Type B pancreatic cell (in vitro differentiated cells): ENCODE results near the gene WDTC1. TPM values are rescaled to one million over a fixed set of nuclear protein-coding genes. Genes with fewer than 3 reads are reported as not detected.

Source experiments
- DNase-seq: peaks from one replicate; pipeline ENCODE4 v3.0.0; 2021; ENCODE audit warnings: mixed read lengths; ENCODE audit not compliant: unreplicated experiment; ENCODE audit errors: extremely low spot score
- H3K27ac Mint-ChIP-seq: 2 replicates; pipeline ENCODE4 v1.8.0; 2021; ENCODE audit warnings: mild to moderate bottlenecking, mixed read lengths
- H3K27me3 Mint-ChIP-seq: 2 replicates; pipeline ENCODE4 v1.8.0; 2021; ENCODE audit warnings: mixed read lengths
- H3K36me3 Mint-ChIP-seq: 2 replicates; pipeline ENCODE4 v1.8.0; 2021; ENCODE audit warnings: mixed read lengths
- H3K4me1 Mint-ChIP-seq: one replicate; pipeline ENCODE4 v1.8.0; 2021; ENCODE audit warnings: mixed read lengths; ENCODE audit not compliant: unreplicated experiment
- H3K4me3 Mint-ChIP-seq: 2 replicates; pipeline ENCODE4 v1.8.0; 2021; ENCODE audit warnings: mild to moderate bottlenecking, mixed read lengths
- H3K9me3 Mint-ChIP-seq: 2 replicates; pipeline ENCODE4 v1.8.0; 2021; ENCODE audit warnings: mixed read lengths
- total RNA-seq: library from RNA; stranded (reverse); gene quantifications from 2 replicates; pipeline ENCODE4 v1.2.1, GENCODE V29; 2021; ENCODE audit warnings: low replicate concordance
- TF ChIP-seq, protein P1 (sequence below): fragments of 200-600 bp; sonication (generic); conservative IDR thresholded peaks from 2 replicates; pipeline ENCODE4 v1.5.0; 2021; ENCODE audit warnings: antibody characterized with exemption, mild to moderate bottlenecking

WDTC1 gene
- total RNA-seq, 1 donor from 2014 or later, result 33.7 TPM

DNA sequence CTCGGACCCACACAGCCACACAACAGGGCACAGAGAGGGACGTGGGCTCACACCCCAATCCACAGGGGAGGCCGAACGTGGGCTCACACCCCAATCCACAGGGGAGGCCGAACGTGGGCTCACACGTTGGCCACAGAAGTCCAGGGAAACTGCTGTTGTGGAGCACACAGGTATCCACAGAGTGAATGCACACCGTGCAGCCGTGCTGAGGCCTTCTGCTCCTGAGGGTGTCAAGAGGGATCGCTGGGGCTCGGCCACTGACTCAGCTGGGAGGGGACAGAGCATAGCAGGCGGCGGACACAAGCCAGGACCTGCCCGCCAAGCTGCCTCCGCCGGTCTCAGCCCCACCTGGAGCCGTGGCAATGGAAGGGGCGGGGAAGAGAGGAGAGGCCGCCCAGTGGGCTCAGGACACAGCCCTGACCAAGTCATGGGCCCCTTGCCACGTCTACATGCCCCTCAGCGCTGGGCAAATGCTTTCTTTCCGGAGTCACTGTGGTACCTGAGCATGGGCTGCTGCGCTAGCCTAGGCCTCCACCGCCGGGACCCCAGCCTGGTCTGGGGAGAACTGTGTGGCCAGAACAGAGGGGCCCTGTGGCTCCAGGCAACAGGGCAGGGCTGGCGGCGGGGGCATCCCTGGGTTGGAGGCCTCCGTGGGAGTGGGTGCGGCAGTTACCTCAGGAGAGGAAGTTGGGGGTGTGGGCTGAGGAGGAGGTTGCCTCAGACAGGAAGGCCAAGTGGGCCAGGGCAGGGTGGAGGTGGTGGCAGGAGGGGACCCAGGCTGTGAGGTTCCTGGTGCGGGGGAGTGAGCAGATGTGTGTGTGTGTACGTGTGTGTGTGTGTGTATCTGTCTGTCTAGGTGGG lies 108.6 kb downstream of the WDTC1 start:
- no peaks in the 10 kb centered on the region for H3K27me3 Mint-ChIP-seq
- no peaks in the 10 kb centered on the region for H3K9me3 Mint-ChIP-seq
- H3K4me1 Mint-ChIP-seq, result peaks cover 32% of the 10 kb centered on the region
- peak overlapping the region; percentile 89 for H3K27ac Mint-ChIP-seq
- peaks cover 4% of the 10 kb centered on the region for H3K36me3 Mint-ChIP-seq
- peak overlapping the region; percentile 89 for H3K4me3 Mint-ChIP-seq
- TF ChIP-seq, protein P1, sequence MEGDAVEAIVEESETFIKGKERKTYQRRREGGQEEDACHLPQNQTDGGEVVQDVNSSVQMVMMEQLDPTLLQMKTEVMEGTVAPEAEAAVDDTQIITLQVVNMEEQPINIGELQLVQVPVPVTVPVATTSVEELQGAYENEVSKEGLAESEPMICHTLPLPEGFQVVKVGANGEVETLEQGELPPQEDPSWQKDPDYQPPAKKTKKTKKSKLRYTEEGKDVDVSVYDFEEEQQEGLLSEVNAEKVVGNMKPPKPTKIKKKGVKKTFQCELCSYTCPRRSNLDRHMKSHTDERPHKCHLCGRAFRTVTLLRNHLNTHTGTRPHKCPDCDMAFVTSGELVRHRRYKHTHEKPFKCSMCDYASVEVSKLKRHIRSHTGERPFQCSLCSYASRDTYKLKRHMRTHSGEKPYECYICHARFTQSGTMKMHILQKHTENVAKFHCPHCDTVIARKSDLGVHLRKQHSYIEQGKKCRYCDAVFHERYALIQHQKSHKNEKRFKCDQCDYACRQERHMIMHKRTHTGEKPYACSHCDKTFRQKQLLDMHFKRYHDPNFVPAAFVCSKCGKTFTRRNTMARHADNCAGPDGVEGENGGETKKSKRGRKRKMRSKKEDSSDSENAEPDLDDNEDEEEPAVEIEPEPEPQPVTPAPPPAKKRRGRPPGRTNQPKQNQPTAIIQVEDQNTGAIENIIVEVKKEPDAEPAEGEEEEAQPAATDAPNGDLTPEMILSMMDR, result no peak
- no peak for DNase-seq

DNA sequence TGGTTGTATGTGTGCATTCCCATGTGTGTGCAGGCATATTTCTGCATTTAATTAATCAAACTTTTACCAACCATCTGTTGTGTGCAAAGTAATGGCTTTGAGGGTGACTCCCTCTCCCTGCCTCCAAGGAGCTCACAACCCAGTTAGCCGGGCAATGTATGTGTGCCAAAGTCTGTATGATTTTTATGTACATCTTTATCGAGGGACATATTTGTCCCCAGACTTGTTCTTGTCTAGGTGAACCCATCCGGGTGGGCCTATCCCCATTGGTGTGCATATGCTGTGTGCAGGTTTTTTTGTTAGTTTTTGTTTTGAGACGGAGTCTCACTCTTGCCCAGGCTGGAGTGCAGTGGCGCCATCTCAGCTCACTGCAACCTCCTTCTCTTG lies 109.2 kb downstream of the WDTC1 start:
- peak overlapping the region; percentile 89 for H3K4me3 Mint-ChIP-seq
- peaks cover 33% of the 10 kb centered on the region for H3K4me1 Mint-ChIP-seq
- H3K27ac Mint-ChIP-seq, result peak overlapping the region; percentile 89
- DNase-seq, result no peak
- H3K36me3 Mint-ChIP-seq, result peaks cover 4% of the 10 kb centered on the region
- no peaks in the 10 kb centered on the region for H3K27me3 Mint-ChIP-seq
- TF ChIP-seq, protein P1, result no peak
- no peaks in the 10 kb centered on the region for H3K9me3 Mint-ChIP-seq

DNA sequence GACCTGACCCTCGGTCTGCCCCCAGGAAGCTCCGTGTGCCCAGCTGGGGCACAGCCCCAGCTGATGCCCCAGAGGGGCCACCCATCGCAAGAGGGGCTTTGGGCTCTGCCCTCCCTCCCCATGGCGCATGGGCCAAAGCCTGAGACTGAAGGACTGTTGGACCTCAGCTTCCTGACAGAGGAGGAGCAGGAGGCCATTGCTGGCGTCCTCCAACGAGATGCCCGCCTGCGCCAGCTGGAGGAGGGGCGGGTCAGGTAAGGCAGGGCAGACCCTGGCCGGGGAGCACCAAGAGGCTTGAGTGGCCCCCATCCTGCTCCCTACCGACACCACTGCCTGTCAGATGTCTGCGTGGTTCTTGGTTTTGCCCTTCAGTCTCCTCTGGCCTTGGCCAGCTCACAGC lies 110.8 kb downstream of the WDTC1 start:
- no peaks in the 10 kb centered on the region for H3K9me3 Mint-ChIP-seq
- DNase-seq, result no peak
- no peak overlapping the region for H3K27ac Mint-ChIP-seq
- H3K4me3 Mint-ChIP-seq, result no peak overlapping the region
- no peaks in the 10 kb centered on the region for H3K27me3 Mint-ChIP-seq
- TF ChIP-seq, protein P1, result no peak
- H3K36me3 Mint-ChIP-seq, result peaks cover 4% of the 10 kb centered on the region
- peaks cover 22% of the 10 kb centered on the region for H3K4me1 Mint-ChIP-seq

DNA sequence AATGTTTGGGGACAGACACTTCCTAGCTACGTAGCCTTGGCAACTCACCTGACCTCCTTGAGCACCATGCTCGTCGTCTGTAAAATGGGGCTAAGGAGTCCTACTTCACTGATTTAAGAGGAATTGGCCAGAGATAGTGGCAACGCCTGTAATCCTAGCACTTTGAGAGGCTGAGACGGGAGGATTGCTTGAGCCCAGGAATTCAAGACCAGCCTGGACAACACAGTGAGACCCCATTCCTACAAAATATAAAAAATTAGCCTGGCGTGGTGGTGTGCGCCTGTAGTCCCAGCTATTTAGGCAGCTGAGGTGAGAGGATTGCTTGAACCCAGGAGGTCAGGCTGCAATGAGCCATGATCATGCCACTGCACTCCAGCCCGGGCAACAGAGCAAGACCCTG lies 111.9 kb downstream of the WDTC1 start:
- H3K36me3 Mint-ChIP-seq, result peaks cover 4% of the 10 kb centered on the region
- peak overlapping the region; percentile 63 for H3K4me3 Mint-ChIP-seq
- TF ChIP-seq, protein P1, result no peak
- no peak overlapping the region for H3K27ac Mint-ChIP-seq
- H3K27me3 Mint-ChIP-seq, result peaks cover 4% of the 10 kb centered on the region
- H3K9me3 Mint-ChIP-seq, result no peaks in the 10 kb centered on the region
- no peak for DNase-seq
- peaks cover 18% of the 10 kb centered on the region for H3K4me1 Mint-ChIP-seq

DNA sequence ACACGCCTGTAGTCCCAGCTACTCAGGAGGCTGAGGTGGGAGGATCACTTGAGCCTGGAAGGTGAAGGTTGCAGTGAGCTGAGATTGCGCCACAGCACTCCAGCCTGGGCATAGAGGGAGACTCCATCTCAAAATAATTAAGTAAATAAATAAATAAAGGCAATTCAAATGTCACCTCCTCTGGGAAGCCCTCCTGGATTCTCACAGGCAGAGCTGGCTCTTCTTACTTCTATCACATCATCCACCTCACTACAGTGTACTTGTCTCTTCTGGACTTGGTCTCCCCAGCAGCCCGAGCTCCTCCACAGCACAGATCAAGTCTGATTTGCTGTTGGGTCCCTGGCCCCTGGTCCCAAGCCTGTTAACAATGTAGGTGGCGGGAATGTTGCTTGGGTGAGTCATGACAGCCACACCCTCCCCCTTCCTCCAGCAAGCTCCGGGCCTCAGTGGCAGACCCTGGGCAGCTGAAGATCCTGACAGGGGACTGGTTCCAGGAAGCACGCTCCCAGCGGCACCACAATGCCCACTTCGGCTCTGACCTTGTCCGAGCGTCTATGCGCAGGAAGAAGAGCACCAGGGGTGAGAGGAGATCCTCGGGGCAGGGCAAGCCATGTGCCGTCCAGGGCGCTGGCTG lies 112.7 kb downstream of the WDTC1 start:
- H3K9me3 Mint-ChIP-seq, result no peaks in the 10 kb centered on the region
- peak overlapping the region; percentile 70 for H3K4me3 Mint-ChIP-seq
- peak overlapping the region; percentile 86 for H3K27ac Mint-ChIP-seq
- H3K36me3 Mint-ChIP-seq, result peaks cover 4% of the 10 kb centered on the region
- peaks cover 20% of the 10 kb centered on the region for H3K4me1 Mint-ChIP-seq
- TF ChIP-seq, protein P1, result no peak
- no peak for DNase-seq
- peaks cover 4% of the 10 kb centered on the region for H3K27me3 Mint-ChIP-seq
